Astrocyte of the cerebellum (primary cell): ENCODE measurements around the gene TBX3.

Experiments
- DNase-seq: peaks from one replicate; pipeline ENCODE4 v3.0.0-alpha.2; 2011; ENCODE audit warnings: low read depth
- H3K4me3 ChIP-seq: 2 replicates; pipeline ENCODE4 v1.5.1; 2011; ENCODE audit warnings: mild to moderate bottlenecking, low read depth, low read length, moderate library complexity
- CTCF ChIP-seq: IDR thresholded peaks from 2 replicates; pipeline ENCODE4 v1.5.1; 2012; ENCODE audit warnings: low read length, low read depth, moderate library complexity, mild to moderate bottlenecking; ENCODE audit errors: missing control alignments
- in situ Hi-C: cut with HindIII; loops from 2 replicates; pipeline ENCODE4 v1.10.0; 2017; ENCODE audit warnings: low sequenced_read_pairs

The TBX3 gene

GRCh38 chr12:114673901-114674250 lies 10.1 kb downstream of the TBX3 start:
- in situ Hi-C loops = no loop called here
- no peak for DNase-seq
- peak overlapping the region; percentile 9 for H3K4me3 ChIP-seq
- TF ChIP-seq CTCF = no peak

- TF ChIP-seq CTCF = no peak
- DNase-seq = peak; percentile 80
- in situ Hi-C loops = no loop called here
- H3K4me3 ChIP-seq = peak overlapping the region; percentile 11
These were observed 10.7 kb downstream of the TBX3 start for GRCh38 chr12:114673169-114673833.

GRCh38 chr12:114672817-114673168 lies 11.2 kb downstream of the TBX3 start:
- H3K4me3 ChIP-seq = peak overlapping the region; percentile 11
- in situ Hi-C loops = no loop called here
- no peak for TF ChIP-seq CTCF
- DNase-seq = no peak

GRCh38 chr12:114671443-114672411 lies 12.2 kb downstream of the TBX3 start:
- DNase-seq = no peak
- TF ChIP-seq CTCF = no peak
- in situ Hi-C loops = no loop called here
- peak overlapping the region; percentile 24 for H3K4me3 ChIP-seq

GRCh38 chr12:114671066-114671442 lies 12.9 kb downstream of the TBX3 start:
- TF ChIP-seq CTCF = no peak
- DNase-seq = no peak
- H3K4me3 ChIP-seq = no peak overlapping the region
- in situ Hi-C loops = no loop called here

- DNase-seq = no peak
- H3K4me3 ChIP-seq = no peak overlapping the region
- in situ Hi-C loops = no loop called here
- TF ChIP-seq CTCF = no peak
These were observed 13.5 kb downstream of the TBX3 start for GRCh38 chr12:114670291-114670980.
